Fibroblast of mammary gland (primary cell): ENCODE results near the gene ZBTB5.

ENCODE experiments used
- DNase-seq: peaks from one replicate; pipeline ENCODE4 v3.0.0-alpha.2; 2010; ENCODE audit warnings: low read depth
- H3K4me3 ChIP-seq: 2 replicates; pipeline ENCODE4 v1.5.1; 2011; ENCODE audit warnings: low read depth, mild to moderate bottlenecking, low read length, moderate library complexity; ENCODE audit not compliant: control insufficient read depth
- TF ChIP-seq, protein P1 (sequence below): conservative IDR thresholded peaks from 2 replicates; pipeline ENCODE4 v1.5.1; 2011; ENCODE audit warnings: low read depth, low read length, inconsistent platforms; ENCODE audit not compliant: control insufficient read depth, insufficient read depth

Gene ZBTB5

DNA sequence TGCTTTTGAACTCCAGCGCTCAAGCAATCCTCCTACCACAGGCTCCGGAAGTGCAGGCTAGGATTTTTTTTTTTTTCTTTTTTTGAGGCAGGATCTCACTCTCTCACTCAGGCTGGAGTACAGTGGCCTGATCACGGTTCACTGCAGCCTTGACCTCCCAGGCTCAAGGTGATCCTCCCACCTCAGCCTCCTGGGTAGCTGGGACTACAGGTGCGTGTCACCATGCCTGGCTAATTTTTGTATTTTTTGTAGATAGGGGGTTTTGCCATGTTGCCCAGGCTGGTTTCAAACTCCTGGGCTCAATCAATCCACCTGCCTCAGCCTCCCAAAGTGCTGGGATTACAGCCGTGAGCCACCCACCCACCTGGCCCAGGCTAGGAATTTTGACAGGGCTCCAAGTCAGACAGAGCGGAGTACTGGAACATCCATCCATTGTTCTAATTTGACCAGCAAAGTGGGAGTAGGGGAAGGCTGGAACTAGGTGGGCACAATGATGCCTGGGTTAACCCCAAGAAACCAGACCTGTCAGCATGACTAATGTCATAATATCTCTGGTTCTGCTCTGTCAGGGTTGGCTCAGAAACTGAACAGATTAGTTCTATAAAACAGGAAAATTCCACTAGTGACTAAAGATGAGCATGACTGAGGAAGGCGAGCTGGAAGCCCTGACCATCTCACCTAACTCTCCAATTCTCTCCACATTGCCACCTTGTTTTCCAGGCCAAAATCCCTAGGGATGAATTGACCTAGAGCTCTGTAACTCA is 9.2 kb downstream of the ZBTB5 start:
- DNase-seq = no peak
- no peak overlapping the region for H3K4me3 ChIP-seq
- TF ChIP-seq, protein P1, sequence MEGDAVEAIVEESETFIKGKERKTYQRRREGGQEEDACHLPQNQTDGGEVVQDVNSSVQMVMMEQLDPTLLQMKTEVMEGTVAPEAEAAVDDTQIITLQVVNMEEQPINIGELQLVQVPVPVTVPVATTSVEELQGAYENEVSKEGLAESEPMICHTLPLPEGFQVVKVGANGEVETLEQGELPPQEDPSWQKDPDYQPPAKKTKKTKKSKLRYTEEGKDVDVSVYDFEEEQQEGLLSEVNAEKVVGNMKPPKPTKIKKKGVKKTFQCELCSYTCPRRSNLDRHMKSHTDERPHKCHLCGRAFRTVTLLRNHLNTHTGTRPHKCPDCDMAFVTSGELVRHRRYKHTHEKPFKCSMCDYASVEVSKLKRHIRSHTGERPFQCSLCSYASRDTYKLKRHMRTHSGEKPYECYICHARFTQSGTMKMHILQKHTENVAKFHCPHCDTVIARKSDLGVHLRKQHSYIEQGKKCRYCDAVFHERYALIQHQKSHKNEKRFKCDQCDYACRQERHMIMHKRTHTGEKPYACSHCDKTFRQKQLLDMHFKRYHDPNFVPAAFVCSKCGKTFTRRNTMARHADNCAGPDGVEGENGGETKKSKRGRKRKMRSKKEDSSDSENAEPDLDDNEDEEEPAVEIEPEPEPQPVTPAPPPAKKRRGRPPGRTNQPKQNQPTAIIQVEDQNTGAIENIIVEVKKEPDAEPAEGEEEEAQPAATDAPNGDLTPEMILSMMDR = no peak

DNA sequence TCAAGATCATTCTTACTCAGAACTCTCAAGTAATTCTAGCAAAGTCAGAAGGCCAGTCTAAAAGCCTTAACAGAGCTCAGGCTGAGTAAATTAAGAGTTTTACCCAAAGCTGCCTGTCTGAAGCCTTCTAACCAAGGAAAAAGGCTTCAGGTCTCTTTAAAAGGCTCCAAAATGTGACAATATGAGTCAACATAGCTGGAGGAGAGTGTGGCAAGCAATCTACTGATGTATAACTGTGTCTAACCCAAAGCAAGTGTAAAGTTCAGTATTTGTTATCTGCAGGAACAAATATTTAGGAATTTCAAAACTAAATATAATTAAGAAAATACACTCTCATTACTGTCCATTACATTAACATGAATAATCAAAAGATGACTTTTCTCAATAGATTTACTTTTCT is 11.0 kb downstream of the ZBTB5 start:
- H3K4me3 ChIP-seq = no peak overlapping the region
- TF ChIP-seq, protein P1 = no peak
- DNase-seq = no peak

DNA sequence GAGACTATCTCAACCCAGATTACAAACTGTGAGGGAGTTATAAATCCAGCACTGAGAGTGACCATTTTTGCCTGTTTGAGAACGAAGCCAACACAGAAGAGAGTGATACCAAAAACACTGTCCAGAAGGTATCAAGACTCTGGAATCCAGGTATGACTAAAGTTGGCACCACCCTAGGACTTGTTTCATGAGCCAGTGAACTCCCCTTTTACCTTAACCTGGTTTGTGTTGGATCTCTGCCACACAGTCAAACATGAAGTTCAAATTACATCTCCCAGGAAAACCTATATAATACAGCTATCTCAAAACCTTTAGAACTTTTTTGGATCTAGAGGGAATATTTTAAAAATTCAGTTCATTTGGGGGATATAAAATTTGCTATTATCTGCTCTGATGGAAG is 11.4 kb downstream of the ZBTB5 start:
- H3K4me3 ChIP-seq = no peak overlapping the region

DNA sequence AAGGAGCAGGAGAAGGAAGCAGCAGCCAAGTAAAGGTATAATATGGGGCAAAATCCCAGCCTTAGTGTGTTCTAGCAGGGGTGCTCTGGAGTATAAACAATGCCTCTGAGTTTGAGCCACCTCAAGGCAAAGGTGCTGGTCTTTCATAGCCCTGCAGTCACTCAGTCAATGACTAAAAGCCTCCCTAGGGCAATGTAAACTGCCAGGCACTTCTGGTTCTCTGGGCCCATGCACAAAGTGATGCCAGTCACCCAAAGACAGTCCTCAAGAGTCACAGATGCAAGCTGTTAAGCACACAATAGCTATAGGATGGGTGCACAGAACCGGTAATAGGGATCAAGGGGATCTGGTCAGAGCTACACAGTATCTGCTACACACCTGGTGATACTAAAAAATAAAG is 12.6 kb downstream of the ZBTB5 start:
- TF ChIP-seq, protein P1 = no peak
- no peak for DNase-seq
- H3K4me3 ChIP-seq = no peak overlapping the region

More for the DNA sequence above, 11.4 kb downstream of the ZBTB5 start:
- no peak for DNase-seq
- TF ChIP-seq, protein P1 = no peak

DNA sequence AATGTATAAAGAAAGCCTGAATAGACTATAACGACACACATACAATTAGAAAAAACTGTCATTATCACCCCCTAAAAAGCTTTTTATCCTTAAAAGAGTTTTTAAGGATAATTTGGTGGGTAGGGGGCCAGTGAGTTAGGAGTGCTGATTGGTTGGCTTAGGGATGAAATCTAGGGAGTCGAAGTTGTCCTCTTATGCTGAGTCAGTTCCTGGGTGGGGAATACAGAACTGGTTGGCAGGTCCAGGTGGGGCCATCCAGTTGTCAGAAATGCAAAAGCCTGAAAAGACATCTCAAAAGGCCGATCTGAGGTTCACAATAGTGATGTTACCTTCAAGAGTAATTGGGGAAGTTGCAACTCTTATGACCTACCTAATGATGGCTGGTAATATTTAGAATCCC is 13.6 kb downstream of the ZBTB5 start:
- H3K4me3 ChIP-seq = no peak overlapping the region
- no peak for DNase-seq
- TF ChIP-seq, protein P1 = no peak

DNA sequence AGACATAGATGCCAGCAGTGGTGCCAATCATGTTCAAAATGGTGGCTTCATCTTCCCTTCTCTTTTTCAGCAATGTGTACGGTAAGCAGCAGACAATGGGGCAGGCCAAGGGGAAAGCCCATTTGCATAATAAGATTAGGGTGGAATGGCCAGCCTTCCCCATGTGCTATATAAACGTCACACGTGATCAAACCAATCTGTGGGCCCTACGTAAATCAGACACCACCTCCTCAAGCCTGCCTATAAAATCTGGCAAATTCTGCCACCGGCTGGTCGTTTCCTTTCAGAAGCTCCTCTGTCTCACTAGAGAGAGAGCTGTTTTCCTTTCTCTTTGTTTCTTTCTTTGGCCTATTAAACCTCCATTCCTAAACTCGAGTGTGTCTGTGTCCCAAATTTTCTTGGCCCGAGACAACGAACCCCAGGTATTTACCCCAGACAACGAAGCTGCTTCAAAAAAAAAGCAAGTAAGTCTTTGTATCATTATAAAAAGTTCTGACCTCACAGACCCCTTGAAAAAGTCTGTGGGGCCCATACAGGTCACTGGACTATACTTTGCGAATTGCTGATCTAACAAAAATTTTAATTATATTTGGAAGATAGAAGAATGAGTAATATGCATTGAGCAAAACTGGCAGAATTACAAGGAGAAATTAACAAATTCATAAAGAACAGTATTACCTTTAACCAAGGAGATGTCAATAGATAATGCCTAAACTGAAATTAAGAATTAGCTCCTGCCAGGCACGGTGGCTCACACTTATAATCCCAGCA is 15.2 kb downstream of the ZBTB5 start:
- TF ChIP-seq, protein P1 = no peak

More for the DNA sequence above, 15.2 kb downstream of the ZBTB5 start:
- no peak for DNase-seq
- H3K4me3 ChIP-seq = no peak overlapping the region
